Left lung (tissue), 10 donors: Measurements from ENCODE around the gene MMP24. TPM values are rescaled to one million over a fixed set of nuclear protein-coding genes. Genes with fewer than 3 reads are reported as not detected.

ENCODE experiments used
- ATAC-seq: fragments of 200-7000 bp; cut with Tn5 transposase; one replicate; pipeline ENCODE4 v1.9.1; 2020; ENCODE audit warnings: moderate library complexity
- DNase-seq, 4 donors: peaks; one replicate each; pipeline ENCODE4 v3.0.0-alpha.2; 2013 to 2020
- H3K27ac ChIP-seq, 2 donors: fragments of 200-600 bp; sonication (generic) in 1 of 2; one replicate each; pipeline versions ENCODE4 v1.5.0 to v1.8.0; 2020 to 2021
- H3K27me3 ChIP-seq, 2 donors: fragments of 200-600 bp; sonication (generic) in 1 of 2; one replicate each; pipeline versions ENCODE4 v1.5.0 to v1.8.0; 2020 to 2021
- H3K36me3 ChIP-seq, 2 donors: fragments of 200-600 bp; sonication (generic) in 1 of 2; one replicate each; pipeline versions ENCODE4 v1.5.0 to v1.8.0; 2020 to 2021
- H3K4me1 ChIP-seq, 2 donors: fragments of 200-600 bp; one replicate each; pipeline ENCODE4 v1.8.0; 2021
- H3K4me3 ChIP-seq, 2 donors: fragments of 200-600 bp; sonication (generic) in 1 of 2; one replicate each; pipeline versions ENCODE4 v1.5.0 to v1.8.0; 2020 to 2021; ENCODE audit warnings: mild to moderate bottlenecking in 1 of 2
- H3K9me3 ChIP-seq, 2 donors: fragments of 200-600 bp; sonication (generic) in 1 of 2; one replicate each; pipeline versions ENCODE4 v1.5.0 to v1.8.0; 2020 to 2021
- intact Hi-C, 2 donors: fragments of 100-400 bp; cut with DNase I; formaldehyde crosslinking; loops; one replicate each; pipeline versions ENCODE4 v1.11.2 to v1.14.2; 2022
- polyA plus RNA-seq, 6 donors: library from polyadenylated mRNA; unstranded; fragments of 120-200 nt; gene quantifications; one replicate each; pipeline ENCODE4 v1.2.1, GENCODE V29; 2013; ENCODE audit not compliant: insufficient read length in 6 of 6
- total RNA-seq, 2 donors: library from RNA; stranded (reverse); fragmentation: NEBNext Ultra II Directional; extraction: Animal tissue kit (Norgen Biotek cat#: 25700); gene quantifications; one replicate each; pipeline ENCODE4 v1.2.1, GENCODE V29; 2021
- TF ChIP-seq, protein P1 (sequence below), 2 donors: fragments of 200-600 bp; sonication (generic) in 1 of 2; IDR thresholded peaks; one replicate each; pipeline versions ENCODE4 v1.5.0 to v1.8.0; 2021; ENCODE audit warnings: antibody characterized with exemption in 2 of 2
- donor health status: DM: no; HTN: yes; CAD: no.
- donor health status: DM: no; HTN: no; CAD: no.

The MMP24 gene
- total and polyA plus RNA-seq, 8 donors: 1.3 to 24.9 (median 1.9) TPM

DNA sequence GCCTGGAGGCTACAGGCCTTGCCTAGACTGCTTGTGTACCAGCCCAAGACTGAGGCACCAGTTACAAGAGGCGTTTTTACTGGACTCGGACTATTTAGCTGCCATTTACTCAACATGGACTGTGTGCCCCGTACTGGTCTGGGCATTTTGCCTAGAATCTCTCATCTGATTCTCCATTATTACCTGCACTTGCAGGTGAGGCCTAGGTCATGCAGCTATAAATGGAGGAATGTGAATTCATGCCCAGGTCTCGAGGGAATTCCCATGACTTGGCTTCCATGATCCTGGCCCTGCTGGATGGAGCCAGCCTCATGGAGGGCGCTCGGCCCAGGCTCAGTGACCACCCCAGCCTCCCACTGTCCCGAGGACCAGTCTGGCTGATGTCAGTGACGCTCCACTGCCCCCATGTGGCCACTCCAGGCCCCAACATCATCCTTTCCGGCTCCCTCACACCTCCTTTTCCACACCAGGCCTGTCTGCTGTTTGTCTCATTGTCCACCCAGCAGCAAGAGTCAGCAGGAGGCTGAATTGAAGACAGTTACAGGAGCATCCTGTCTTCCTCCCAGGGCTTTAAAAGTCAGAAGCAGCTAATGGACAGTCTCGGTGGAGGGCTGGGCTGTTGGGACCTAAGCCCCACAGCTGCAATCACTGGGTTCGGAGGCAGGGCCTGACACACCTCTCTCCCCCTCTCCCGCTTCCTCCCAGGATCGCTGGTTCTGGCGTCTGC, 42.7 kb downstream of the MMP24 start:
- Histone ChIP-seq H3K27me3 (no peaks in the 10 kb centered on the region), H3K4me3 (no peak overlapping the region), H3K4me1 (no peaks in the 10 kb centered on the region), H3K36me3 (peaks cover 0 to 76% of the 10 kb centered on the region in 2 donors), H3K9me3 (no peaks in the 10 kb centered on the region), H3K27ac (peak overlapping the region in 1 of 2 donors; percentile 22)
- intact Hi-C loops: no loop called here
- TF ChIP-seq, protein P1, sequence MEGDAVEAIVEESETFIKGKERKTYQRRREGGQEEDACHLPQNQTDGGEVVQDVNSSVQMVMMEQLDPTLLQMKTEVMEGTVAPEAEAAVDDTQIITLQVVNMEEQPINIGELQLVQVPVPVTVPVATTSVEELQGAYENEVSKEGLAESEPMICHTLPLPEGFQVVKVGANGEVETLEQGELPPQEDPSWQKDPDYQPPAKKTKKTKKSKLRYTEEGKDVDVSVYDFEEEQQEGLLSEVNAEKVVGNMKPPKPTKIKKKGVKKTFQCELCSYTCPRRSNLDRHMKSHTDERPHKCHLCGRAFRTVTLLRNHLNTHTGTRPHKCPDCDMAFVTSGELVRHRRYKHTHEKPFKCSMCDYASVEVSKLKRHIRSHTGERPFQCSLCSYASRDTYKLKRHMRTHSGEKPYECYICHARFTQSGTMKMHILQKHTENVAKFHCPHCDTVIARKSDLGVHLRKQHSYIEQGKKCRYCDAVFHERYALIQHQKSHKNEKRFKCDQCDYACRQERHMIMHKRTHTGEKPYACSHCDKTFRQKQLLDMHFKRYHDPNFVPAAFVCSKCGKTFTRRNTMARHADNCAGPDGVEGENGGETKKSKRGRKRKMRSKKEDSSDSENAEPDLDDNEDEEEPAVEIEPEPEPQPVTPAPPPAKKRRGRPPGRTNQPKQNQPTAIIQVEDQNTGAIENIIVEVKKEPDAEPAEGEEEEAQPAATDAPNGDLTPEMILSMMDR (IDR thresholded peaks at IDR 0.05): peak; percentile 55 to 75
- ATAC-seq (peak; percentile 82), DNase-seq (peak in 2 of 4 donors; percentile 60 to 85)

DNA sequence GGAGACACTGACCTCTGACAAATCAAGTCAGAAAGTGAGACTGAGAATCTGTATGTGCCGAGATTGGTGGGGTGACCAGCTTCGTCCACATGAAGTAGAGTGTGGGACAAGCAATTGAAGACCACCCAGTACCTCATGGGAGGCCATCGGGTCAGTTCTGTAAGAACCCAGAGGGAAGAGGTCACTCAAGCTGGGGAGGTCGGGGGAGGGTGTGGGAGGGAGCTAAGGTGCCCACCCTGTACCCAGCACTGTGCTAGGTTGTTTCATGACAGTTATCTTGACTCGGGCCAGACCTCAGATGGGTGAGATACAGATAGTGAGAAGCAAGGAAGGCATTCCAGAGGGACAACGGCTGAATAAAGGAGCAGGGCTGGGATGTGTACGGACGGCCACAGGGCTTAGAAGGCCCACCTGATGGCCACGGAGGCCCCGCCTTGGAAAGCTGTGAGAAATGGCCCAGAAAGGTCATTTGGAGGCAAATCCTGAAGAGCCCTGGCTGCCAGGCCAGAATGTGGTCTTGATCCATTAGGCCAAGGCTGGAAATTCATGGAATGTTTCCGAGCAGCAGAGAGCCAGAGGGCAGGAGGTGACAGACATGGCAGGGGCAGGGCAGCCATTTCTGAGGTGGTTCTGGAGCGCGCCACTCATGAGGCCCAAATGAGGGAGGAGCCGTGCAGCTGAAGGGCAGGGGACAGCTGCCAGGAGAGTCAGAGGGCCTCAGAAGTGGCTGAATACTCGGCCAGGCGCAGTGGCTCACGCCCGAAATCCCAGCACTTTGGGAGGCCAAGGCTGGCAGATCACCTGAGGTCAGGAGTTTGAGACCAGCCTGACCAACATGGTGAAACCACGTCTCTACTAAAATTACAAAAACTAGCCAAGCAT, 43.8 kb downstream of the MMP24 start:
- ATAC-seq: no peak
- no peak overlapping the region for H3K27ac ChIP-seq
- intact Hi-C loops: no loop called here

DNA sequence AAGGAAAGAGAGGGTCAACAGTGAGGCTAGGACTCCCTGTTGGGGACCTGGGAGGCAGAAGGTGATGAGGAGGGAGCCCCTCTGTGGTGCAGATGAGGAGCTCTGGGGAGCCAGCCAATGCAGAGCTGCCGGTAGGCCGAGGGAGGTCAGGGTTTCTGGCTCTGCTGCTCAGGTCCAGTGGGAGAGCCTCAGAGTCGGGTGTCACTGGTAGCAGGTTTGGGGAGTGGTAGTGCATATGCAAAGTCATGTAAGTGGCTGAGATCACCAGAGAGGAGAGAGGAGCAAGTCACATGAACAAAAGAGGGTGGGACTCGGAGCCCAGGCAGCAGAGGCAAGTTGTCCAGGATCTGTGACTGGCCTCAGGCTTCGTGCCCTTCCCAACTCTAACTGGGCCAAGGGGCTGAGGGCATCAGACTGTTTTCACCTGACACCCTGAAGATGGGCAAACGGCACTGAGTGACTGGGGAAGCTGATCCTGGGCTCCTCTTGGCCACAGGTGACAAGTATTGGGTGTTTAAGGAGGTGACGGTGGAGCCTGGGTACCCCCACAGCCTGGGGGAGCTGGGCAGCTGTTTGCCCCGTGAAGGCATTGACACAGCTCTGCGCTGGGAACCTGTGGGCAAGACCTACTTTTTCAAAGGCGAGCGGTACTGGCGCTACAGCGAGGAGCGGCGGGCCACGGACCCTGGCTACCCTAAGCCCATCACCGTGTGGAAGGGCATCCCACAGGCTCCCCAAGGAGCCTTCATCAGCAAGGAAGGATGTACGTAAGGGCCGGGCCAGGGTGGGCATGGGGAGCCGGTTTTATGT, 44.8 kb downstream of the MMP24 start:
- Histone ChIP-seq H3K4me3 (no peak overlapping the region), H3K27me3 (no peaks in the 10 kb centered on the region), H3K4me1 (peaks cover 4 to 8% of the 10 kb centered on the region in 2 donors), H3K36me3 (peaks cover 0 to 81% of the 10 kb centered on the region in 2 donors), H3K27ac (no peak overlapping the region), H3K9me3 (no peaks in the 10 kb centered on the region)
- ATAC-seq (peak; percentile 5), DNase-seq (no peak)
- TF ChIP-seq, protein P1 (IDR thresholded peaks at IDR 0.05): no peak
- intact Hi-C loops: no loop called here

More for the DNA sequence above, 43.8 kb downstream of the MMP24 start:
- Histone ChIP-seq H3K9me3 (no peaks in the 10 kb centered on the region), H3K36me3 (peaks cover 0 to 83% of the 10 kb centered on the region in 2 donors), H3K4me1 (no peaks in the 10 kb centered on the region), H3K4me3 (no peak overlapping the region), H3K27me3 (no peaks in the 10 kb centered on the region)
- no peak for DNase-seq
- TF ChIP-seq, protein P1 (IDR thresholded peaks at IDR 0.05): no peak

DNA sequence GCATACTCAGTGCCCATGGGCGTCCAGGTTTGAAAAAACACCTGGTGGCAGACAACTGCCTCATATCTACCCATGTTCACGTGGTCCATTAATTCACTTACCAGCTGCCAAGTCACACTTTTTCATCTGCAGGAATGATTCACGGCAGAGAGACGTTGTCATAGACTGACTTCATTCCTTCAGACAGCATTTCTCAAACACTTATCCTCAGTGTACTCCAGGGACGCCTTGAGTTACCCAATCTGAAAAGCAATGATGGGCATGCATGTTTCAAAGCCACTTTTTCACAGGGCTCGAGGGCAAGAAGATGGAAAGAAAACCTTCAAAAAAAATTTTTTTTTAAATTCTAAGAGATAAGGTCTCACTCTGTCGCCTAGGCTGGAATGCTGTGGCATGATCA, 45.4 kb downstream of the MMP24 start:
- DNase-seq: no peak
- Histone ChIP-seq H3K36me3 (peaks cover 0 to 75% of the 10 kb centered on the region in 2 donors), H3K4me1 (peaks cover 10 to 14% of the 10 kb centered on the region in 2 donors), H3K9me3 (no peaks in the 10 kb centered on the region), H3K27me3 (no peaks in the 10 kb centered on the region), H3K27ac (no peak overlapping the region), H3K4me3 (no peak overlapping the region)
- TF ChIP-seq, protein P1 (IDR thresholded peaks at IDR 0.05): no peak
- intact Hi-C loops: no loop called here
- ATAC-seq: no peak
